ENCODE measurements around the gene RNF125. TPM values are rescaled to one million over a fixed set of nuclear protein-coding genes. Genes with fewer than 3 reads are reported as not detected.

RNF125 gene
- total and polyA plus RNA-seq, 10 donors = 1.8 to 12.9 (median 9.1) TPM

DNA sequence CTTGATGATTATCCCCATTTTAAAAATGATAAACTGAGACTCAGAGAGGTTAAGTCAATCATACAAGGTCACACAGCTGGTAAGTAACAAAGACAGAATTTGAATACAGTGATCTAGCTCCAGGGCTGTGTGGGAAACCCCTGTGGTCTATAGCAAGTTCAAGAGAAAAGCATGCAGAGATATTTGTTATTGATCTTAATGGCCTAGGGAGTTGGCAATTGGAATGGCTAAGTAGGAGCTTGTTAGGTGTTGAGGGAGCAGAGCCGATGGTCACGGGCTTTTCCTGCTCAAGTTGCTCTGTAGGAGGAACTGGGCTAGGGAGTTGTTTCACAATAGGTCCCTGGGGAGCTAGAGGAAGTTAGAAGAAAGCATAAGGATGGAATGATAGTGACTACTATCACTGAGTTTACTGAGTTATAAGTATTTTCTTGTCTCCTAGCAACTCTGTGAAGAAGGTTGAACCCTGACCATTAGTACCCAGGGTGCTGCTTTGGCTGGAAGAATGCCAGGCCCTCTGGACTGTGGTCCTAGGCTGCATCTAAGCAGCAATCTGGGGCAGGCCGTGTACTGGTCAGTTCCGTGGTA lies 30.0 kb downstream of the RNF125 start:
- TF ChIP-seq POLR2A (IDR thresholded peaks at IDR 0.05) (no peak), POLR2AphosphoS5 (IDR thresholded peaks at IDR 0.05) (no peak)
- TF ChIP-seq, protein P1, sequence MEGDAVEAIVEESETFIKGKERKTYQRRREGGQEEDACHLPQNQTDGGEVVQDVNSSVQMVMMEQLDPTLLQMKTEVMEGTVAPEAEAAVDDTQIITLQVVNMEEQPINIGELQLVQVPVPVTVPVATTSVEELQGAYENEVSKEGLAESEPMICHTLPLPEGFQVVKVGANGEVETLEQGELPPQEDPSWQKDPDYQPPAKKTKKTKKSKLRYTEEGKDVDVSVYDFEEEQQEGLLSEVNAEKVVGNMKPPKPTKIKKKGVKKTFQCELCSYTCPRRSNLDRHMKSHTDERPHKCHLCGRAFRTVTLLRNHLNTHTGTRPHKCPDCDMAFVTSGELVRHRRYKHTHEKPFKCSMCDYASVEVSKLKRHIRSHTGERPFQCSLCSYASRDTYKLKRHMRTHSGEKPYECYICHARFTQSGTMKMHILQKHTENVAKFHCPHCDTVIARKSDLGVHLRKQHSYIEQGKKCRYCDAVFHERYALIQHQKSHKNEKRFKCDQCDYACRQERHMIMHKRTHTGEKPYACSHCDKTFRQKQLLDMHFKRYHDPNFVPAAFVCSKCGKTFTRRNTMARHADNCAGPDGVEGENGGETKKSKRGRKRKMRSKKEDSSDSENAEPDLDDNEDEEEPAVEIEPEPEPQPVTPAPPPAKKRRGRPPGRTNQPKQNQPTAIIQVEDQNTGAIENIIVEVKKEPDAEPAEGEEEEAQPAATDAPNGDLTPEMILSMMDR (IDR thresholded peaks at IDR 0.05 in 8 of 11, conservative IDR thresholded peaks at IDR 0.05 in 3 of 11) = no peak
- 41 to 56% (median 53%) methylated on average over 4 of the region's 4 CpGs for WGBS, 5 donors
- H3K27me3 ChIP-seq (replicated peaks in 1 of 7) = no peaks in the 10 kb centered on the region
- peak overlapping the region; percentile 42 to 82 (median 74) for H3K27ac ChIP-seq
- peaks cover 19 to 75% (median 32%) of the 10 kb centered on the region in 6 donors for H3K4me1 ChIP-seq
- H3K4me3 ChIP-seq = peak overlapping the region in 1 of 8 donors; percentile 2
- DNase-seq = no peak
- peaks cover 0 to 24% (median 0%) of the 10 kb centered on the region in 6 donors for H3K36me3 ChIP-seq
- H3K9me3 ChIP-seq = no peaks in the 10 kb centered on the region
- intact Hi-C loops (cut with DNase I; ENCODE audit: low total_unique reads) = no loop called here

GRCh38 chr18:32049393-32050171 lies 31.0 kb downstream of the RNF125 start:
- Histone ChIP-seq H3K27ac (peak overlapping the region; percentile 42 to 82 (median 74)), H3K9me3 (no peaks in the 10 kb centered on the region), H3K36me3 (peaks cover 0 to 26% (median 2%) of the 10 kb centered on the region in 6 donors), H3K27me3 (replicated peaks in 1 of 7) (no peaks in the 10 kb centered on the region), H3K4me3 (peak overlapping the region in 1 of 8 donors; percentile 2), H3K4me1 (peaks cover 19 to 65% (median 27%) of the 10 kb centered on the region in 6 donors)
- WGBS, 5 donors = 26 to 41% (median 36%) methylated on average over 3 of the region's 3 CpGs
- TF ChIP-seq POLR2A (IDR thresholded peaks at IDR 0.05) = no peak
- TF ChIP-seq POLR2AphosphoS5 (IDR thresholded peaks at IDR 0.05) = no peak
- TF ChIP-seq, protein P1 (IDR thresholded peaks at IDR 0.05 in 8 of 11, conservative IDR thresholded peaks at IDR 0.05 in 3 of 11) = no peak
- intact Hi-C loops (cut with DNase I; ENCODE audit: low total_unique reads) = no loop called here
- peak; percentile 89 for DNase-seq

GRCh38 chr18:32056613-32057358 lies 38.2 kb downstream of the RNF125 start:
- Histone ChIP-seq H3K9me3 (no peaks in the 10 kb centered on the region), H3K4me3 (no peak overlapping the region), H3K4me1 (peaks cover 0 to 1% (median 0%) of the 10 kb centered on the region in 6 donors), H3K36me3 (peaks cover 0 to 23% (median 0%) of the 10 kb centered on the region in 6 donors), H3K27ac (no peak overlapping the region), H3K27me3 (replicated peaks in 1 of 7) (no peaks in the 10 kb centered on the region)
- 80 to 94% (median 89%) methylated on average over 3 of the region's 3 CpGs for WGBS, 5 donors
- intact Hi-C loops (cut with DNase I; ENCODE audit: low total_unique reads) = no loop called here
- TF ChIP-seq, protein P1 (IDR thresholded peaks at IDR 0.05 in 8 of 11, conservative IDR thresholded peaks at IDR 0.05 in 3 of 11) = no peak
- TF ChIP-seq POLR2A (IDR thresholded peaks at IDR 0.05) (no peak), POLR2AphosphoS5 (IDR thresholded peaks at IDR 0.05) (no peak)
- DNase-seq = no peak
